ENCODE data around the gene MACROD1. TPM values are rescaled to one million over a fixed set of nuclear protein-coding genes. Genes with fewer than 3 reads are reported as not detected.

MACROD1 gene
- total and polyA plus RNA-seq, 4 experiments from 2014 or later = 5.0 to 8.7 (median 7.3) TPM

- Mint-ChIP-seq H3K27ac (no peak overlapping the region), H3K36me3 (no peaks in the 10 kb centered on the region), H3K4me1 (no peaks in the 10 kb centered on the region), H3K27me3 (peaks cover 9 to 25% of the 10 kb centered on the region in 2 donors), H3K4me3 (no peak overlapping the region), H3K9me3 (peaks cover 0 to 4% (median 0%) of the 10 kb centered on the region in 8 donors)
- Histone ChIP-seq H3K27ac (ENCODE audit: low read depth, low read length) (no peak overlapping the region), H3K4me3 (ENCODE audit: low read length in 2 of 2) (no peak overlapping the region), H3K36me3 (ENCODE audit: insufficient read depth, low read length) (no peaks in the 10 kb centered on the region), H3K27me3 (ENCODE audit: insufficient read depth, low read length) (no peaks in the 10 kb centered on the region), H3K9me3 (ENCODE audit: control insufficient read depth in 1 of 2, low read length in 2 of 2) (no peaks in the 10 kb centered on the region), H3K4me1 (ENCODE audit: insufficient read depth, low read length) (no peaks in the 10 kb centered on the region)
- DNase-seq = no peak
- CTCF ChIA-PET (ENCODE audit: partially characterized antibody) = no interaction called here
- intact Hi-C loops (cut with micrococcal nuclease) = no loop called here
- POLR2A ChIA-PET (ENCODE audit: partially characterized antibody) = no interaction called here
Measured at GRCh38 chr11:64027651-64028397, 138.1 kb downstream of the MACROD1 start.

GRCh38 chr11:64026575-64027205 is 139.2 kb downstream of the MACROD1 start:
- Mint-ChIP-seq H3K4me1 (no peaks in the 10 kb centered on the region), H3K4me3 (no peak overlapping the region), H3K9me3 (peaks cover 0 to 4% (median 0%) of the 10 kb centered on the region in 8 donors), H3K27me3 (peaks cover 7 to 22% of the 10 kb centered on the region in 2 donors), H3K27ac (no peak overlapping the region), H3K36me3 (no peaks in the 10 kb centered on the region)
- no peaks in the 10 kb centered on the region for H3K27me3 ChIP-seq (ENCODE audit: insufficient read depth, low read length)
- intact Hi-C loops (cut with micrococcal nuclease) = no loop called here
- H3K4me3 ChIP-seq (ENCODE audit: low read length in 2 of 2) = no peak overlapping the region
- ChIA-PET CTCF (ENCODE audit: partially characterized antibody) (no interaction called here), POLR2A (ENCODE audit: partially characterized antibody) (no interaction called here)
- H3K36me3 ChIP-seq (ENCODE audit: insufficient read depth, low read length) = no peaks in the 10 kb centered on the region
- DNase-seq = no peak
- H3K4me1 ChIP-seq (ENCODE audit: insufficient read depth, low read length) = no peaks in the 10 kb centered on the region
- no peak overlapping the region for H3K27ac ChIP-seq (ENCODE audit: low read depth, low read length)
- H3K9me3 ChIP-seq (ENCODE audit: control insufficient read depth in 1 of 2, low read length in 2 of 2) = no peaks in the 10 kb centered on the region

GRCh38 chr11:64025205-64025604 is 140.7 kb downstream of the MACROD1 start:
- intact Hi-C loops (cut with micrococcal nuclease) = no loop called here
- Mint-ChIP-seq H3K9me3 (peaks cover 0 to 4% (median 0%) of the 10 kb centered on the region in 8 donors), H3K4me1 (no peaks in the 10 kb centered on the region), H3K4me3 (no peak overlapping the region), H3K27ac (no peak overlapping the region), H3K27me3 (peaks cover 7 to 19% of the 10 kb centered on the region in 2 donors), H3K36me3 (no peaks in the 10 kb centered on the region)
- no peaks in the 10 kb centered on the region for H3K4me1 ChIP-seq (ENCODE audit: insufficient read depth, low read length)
- H3K4me3 ChIP-seq (ENCODE audit: low read length in 2 of 2) = no peak overlapping the region
- H3K27ac ChIP-seq (ENCODE audit: low read depth, low read length) = no peak overlapping the region
- POLR2A ChIA-PET (ENCODE audit: partially characterized antibody) = no interaction called here
- no peak for DNase-seq
- no peaks in the 10 kb centered on the region for H3K9me3 ChIP-seq (ENCODE audit: control insufficient read depth in 1 of 2, low read length in 2 of 2)
- no peaks in the 10 kb centered on the region for H3K27me3 ChIP-seq (ENCODE audit: insufficient read depth, low read length)
- no peaks in the 10 kb centered on the region for H3K36me3 ChIP-seq (ENCODE audit: insufficient read depth, low read length)
- CTCF ChIA-PET (ENCODE audit: partially characterized antibody) = no interaction called here

- Mint-ChIP-seq H3K27ac (peak overlapping the region in 1 of 7 donors; percentile 61), H3K4me1 (no peaks in the 10 kb centered on the region), H3K4me3 (no peak overlapping the region), H3K9me3 (peaks cover 0 to 2% (median 0%) of the 10 kb centered on the region in 8 donors), H3K27me3 (peaks cover 3 to 12% of the 10 kb centered on the region in 2 donors), H3K36me3 (no peaks in the 10 kb centered on the region)
- POLR2A ChIA-PET (ENCODE audit: partially characterized antibody) = no interaction called here
- H3K4me1 ChIP-seq (ENCODE audit: insufficient read depth, low read length) = no peaks in the 10 kb centered on the region
- intact Hi-C loops (cut with micrococcal nuclease) = no loop called here
- no peaks in the 10 kb centered on the region for H3K27me3 ChIP-seq (ENCODE audit: insufficient read depth, low read length)
- no peak for DNase-seq
- CTCF ChIA-PET (ENCODE audit: partially characterized antibody) = interaction anchor here (1.7 kb wide), 1 partner anchor 23 kb away, joined by 4 read pairs; no protein-coding TSS in a partner anchor
- no peaks in the 10 kb centered on the region for H3K36me3 ChIP-seq (ENCODE audit: insufficient read depth, low read length)
- H3K4me3 ChIP-seq (ENCODE audit: low read length in 2 of 2) = no peak overlapping the region
- H3K27ac ChIP-seq (ENCODE audit: low read depth, low read length) = no peak overlapping the region
- H3K9me3 ChIP-seq (ENCODE audit: control insufficient read depth in 1 of 2, low read length in 2 of 2) = no peaks in the 10 kb centered on the region
Measured at GRCh38 chr11:64023712-64024710, 141.9 kb downstream of the MACROD1 start.

GRCh38 chr11:64022125-64022784 is 143.7 kb downstream of the MACROD1 start:
- no peak overlapping the region for H3K27ac Mint-ChIP-seq
- Histone ChIP-seq H3K36me3 (ENCODE audit: insufficient read depth, low read length) (no peaks in the 10 kb centered on the region), H3K27ac (ENCODE audit: low read depth, low read length) (no peak overlapping the region), H3K27me3 (ENCODE audit: insufficient read depth, low read length) (no peaks in the 10 kb centered on the region), H3K9me3 (ENCODE audit: control insufficient read depth in 1 of 2, low read length in 2 of 2) (no peaks in the 10 kb centered on the region), H3K4me1 (ENCODE audit: insufficient read depth, low read length) (no peaks in the 10 kb centered on the region), H3K4me3 (ENCODE audit: low read length in 2 of 2) (no peak overlapping the region)
- H3K27me3 Mint-ChIP-seq = peaks cover 0 to 9% of the 10 kb centered on the region in 2 donors
- H3K4me1 Mint-ChIP-seq = no peaks in the 10 kb centered on the region
- H3K4me3 Mint-ChIP-seq = no peak overlapping the region
- peaks cover 0 to 2% (median 0%) of the 10 kb centered on the region in 8 donors for H3K9me3 Mint-ChIP-seq
- intact Hi-C loops (cut with micrococcal nuclease) = no loop called here
- no peaks in the 10 kb centered on the region for H3K36me3 Mint-ChIP-seq
- ChIA-PET CTCF (ENCODE audit: partially characterized antibody) (interaction anchor here (1.7 kb wide), 1 partner anchor 21 kb away, joined by 4 read pairs; no protein-coding TSS in a partner anchor), POLR2A (ENCODE audit: partially characterized antibody) (no interaction called here)
- no peak for DNase-seq

GRCh38 chr11:64021757-64022093 is 144.2 kb downstream of the MACROD1 start:
- H3K36me3 Mint-ChIP-seq = no peaks in the 10 kb centered on the region
- no peak overlapping the region for H3K27ac ChIP-seq (ENCODE audit: low read depth, low read length)
- H3K9me3 Mint-ChIP-seq = peaks cover 0 to 2% (median 0%) of the 10 kb centered on the region in 8 donors
- no peaks in the 10 kb centered on the region for H3K9me3 ChIP-seq (ENCODE audit: control insufficient read depth in 1 of 2, low read length in 2 of 2)
- intact Hi-C loops (cut with micrococcal nuclease) = no loop called here
- ChIA-PET CTCF (ENCODE audit: partially characterized antibody) (no interaction called here), POLR2A (ENCODE audit: partially characterized antibody) (no interaction called here)
- no peak overlapping the region for H3K27ac Mint-ChIP-seq
- H3K27me3 ChIP-seq (ENCODE audit: insufficient read depth, low read length) = no peaks in the 10 kb centered on the region
- H3K4me3 ChIP-seq (ENCODE audit: low read length in 2 of 2) = no peak overlapping the region
- H3K4me3 Mint-ChIP-seq = no peak overlapping the region
- peaks cover 0 to 4% of the 10 kb centered on the region in 2 donors for H3K27me3 Mint-ChIP-seq
- no peaks in the 10 kb centered on the region for H3K4me1 Mint-ChIP-seq
- no peaks in the 10 kb centered on the region for H3K4me1 ChIP-seq (ENCODE audit: insufficient read depth, low read length)
- DNase-seq = no peak
- no peaks in the 10 kb centered on the region for H3K36me3 ChIP-seq (ENCODE audit: insufficient read depth, low read length)
